ENCODE measurements around the gene ANKRD40CL.

- TF ChIP-seq EZH2 (optimal IDR thresholded peaks at IDR 0.05; ENCODE audit: low read depth, low read length) (no peak), CTCF (IDR thresholded peaks at IDR 0.05; ENCODE audit: low read length) (no peak)
These were observed 46.3 kb upstream of the ANKRD40CL start for GRCh38 chr17:50813583-50813982.
